ENCODE results near the gene SESN1. TPM values are rescaled to one million over a fixed set of nuclear protein-coding genes. Genes with fewer than 3 reads are reported as not detected.

The SESN1 gene
- total RNA-seq, 4 donors from 2014 or later: 32.3 to 104 (median 70.7) TPM

DNA sequence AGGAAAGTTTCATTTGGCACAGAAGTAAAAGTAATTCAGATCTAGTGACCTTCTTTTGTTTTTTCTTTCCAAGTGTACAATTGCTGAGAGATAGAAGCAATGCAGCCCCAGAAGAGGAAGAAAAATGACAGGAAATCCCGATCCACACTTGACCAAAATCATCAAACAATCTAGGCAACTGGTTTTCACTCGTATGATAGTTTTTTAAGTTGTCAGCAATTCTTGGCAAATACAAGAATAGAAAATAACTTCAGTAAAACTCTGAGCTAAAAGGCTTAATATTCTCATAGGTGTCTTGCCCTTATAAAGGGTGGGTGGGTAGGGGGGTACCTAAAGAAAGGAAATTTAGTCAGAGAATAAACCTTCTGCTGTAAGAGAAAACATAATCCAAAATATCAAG lies 36.0 kb downstream of the SESN1 start:
- H3K9me3 ChIP-seq: no peaks in the 10 kb centered on the region
- no peak for DNase-seq
- no peaks in the 10 kb centered on the region for H3K4me1 ChIP-seq
- H3K36me3 ChIP-seq: no peaks in the 10 kb centered on the region
- no peaks in the 10 kb centered on the region for H3K27me3 ChIP-seq
- no peak overlapping the region for H3K4me3 ChIP-seq
- intact Hi-C loops (cut with DNase I; ENCODE audit: low total_unique reads): no loop called here
- no peak for TF ChIP-seq POLR2A (IDR thresholded peaks at IDR 0.05)
- TF ChIP-seq, protein P1, sequence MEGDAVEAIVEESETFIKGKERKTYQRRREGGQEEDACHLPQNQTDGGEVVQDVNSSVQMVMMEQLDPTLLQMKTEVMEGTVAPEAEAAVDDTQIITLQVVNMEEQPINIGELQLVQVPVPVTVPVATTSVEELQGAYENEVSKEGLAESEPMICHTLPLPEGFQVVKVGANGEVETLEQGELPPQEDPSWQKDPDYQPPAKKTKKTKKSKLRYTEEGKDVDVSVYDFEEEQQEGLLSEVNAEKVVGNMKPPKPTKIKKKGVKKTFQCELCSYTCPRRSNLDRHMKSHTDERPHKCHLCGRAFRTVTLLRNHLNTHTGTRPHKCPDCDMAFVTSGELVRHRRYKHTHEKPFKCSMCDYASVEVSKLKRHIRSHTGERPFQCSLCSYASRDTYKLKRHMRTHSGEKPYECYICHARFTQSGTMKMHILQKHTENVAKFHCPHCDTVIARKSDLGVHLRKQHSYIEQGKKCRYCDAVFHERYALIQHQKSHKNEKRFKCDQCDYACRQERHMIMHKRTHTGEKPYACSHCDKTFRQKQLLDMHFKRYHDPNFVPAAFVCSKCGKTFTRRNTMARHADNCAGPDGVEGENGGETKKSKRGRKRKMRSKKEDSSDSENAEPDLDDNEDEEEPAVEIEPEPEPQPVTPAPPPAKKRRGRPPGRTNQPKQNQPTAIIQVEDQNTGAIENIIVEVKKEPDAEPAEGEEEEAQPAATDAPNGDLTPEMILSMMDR (IDR thresholded peaks at IDR 0.05): no peak
- H3K27ac ChIP-seq: no peak overlapping the region

DNA sequence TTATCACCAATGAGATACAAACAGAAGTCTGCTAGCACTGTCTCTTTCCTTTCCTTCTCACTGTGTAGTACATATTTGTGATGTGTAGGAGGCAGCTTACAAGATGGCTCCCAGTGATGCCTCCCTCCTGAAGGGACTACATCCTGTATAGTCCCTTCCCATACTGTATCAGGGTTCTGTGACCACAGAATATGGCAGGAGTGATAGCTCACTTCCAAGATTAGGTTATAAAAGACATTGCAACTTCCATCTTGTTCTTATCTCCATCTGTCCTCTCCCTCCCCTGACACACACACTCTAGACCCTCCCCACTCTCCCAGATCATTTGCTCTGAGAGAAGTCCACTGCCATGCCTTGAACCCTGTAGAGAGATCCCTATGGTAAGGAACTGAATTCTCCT lies 38.0 kb downstream of the SESN1 start:
- Histone ChIP-seq H3K4me3 (no peak overlapping the region), H3K9me3 (no peaks in the 10 kb centered on the region), H3K27me3 (no peaks in the 10 kb centered on the region), H3K27ac (peak overlapping the region in 1 of 2 donors; percentile 8), H3K36me3 (no peaks in the 10 kb centered on the region), H3K4me1 (no peaks in the 10 kb centered on the region)
- intact Hi-C loops (cut with DNase I; ENCODE audit: low total_unique reads): no loop called here
- TF ChIP-seq, protein P1 (IDR thresholded peaks at IDR 0.05): no peak
- no peak for TF ChIP-seq POLR2A (IDR thresholded peaks at IDR 0.05)
- DNase-seq: no peak

DNA sequence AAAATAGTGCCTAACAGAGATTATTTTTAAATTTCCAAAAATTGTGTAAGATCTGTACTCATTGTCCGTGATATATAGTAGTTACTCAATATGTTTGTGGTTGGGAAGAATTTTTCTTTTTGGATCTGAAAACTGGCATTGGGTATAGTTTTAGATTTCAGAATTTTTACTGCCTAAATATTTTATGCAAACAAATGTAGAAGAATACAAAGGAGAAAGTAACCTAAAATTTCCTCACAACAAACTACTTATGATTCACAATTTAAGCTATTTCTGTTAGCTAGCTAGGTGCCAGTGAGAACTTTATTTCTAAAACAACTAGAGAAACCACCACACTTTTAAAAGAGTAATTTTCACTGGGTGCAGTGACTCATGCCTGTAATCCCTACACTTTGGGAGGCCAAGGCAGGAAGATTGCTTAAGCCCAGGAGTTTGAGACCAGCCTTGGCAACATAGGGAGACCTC lies 38.8 kb downstream of the SESN1 start:
- H3K36me3 ChIP-seq: no peaks in the 10 kb centered on the region
- H3K4me3 ChIP-seq: no peak overlapping the region
- H3K4me1 ChIP-seq: no peaks in the 10 kb centered on the region
- DNase-seq: no peak
- TF ChIP-seq POLR2A (IDR thresholded peaks at IDR 0.05): no peak
- TF ChIP-seq, protein P1 (IDR thresholded peaks at IDR 0.05): no peak
- intact Hi-C loops (cut with DNase I; ENCODE audit: low total_unique reads): no loop called here
- H3K27ac ChIP-seq: peak overlapping the region in 1 of 2 donors; percentile 8
- H3K9me3 ChIP-seq: no peaks in the 10 kb centered on the region
- H3K27me3 ChIP-seq: no peaks in the 10 kb centered on the region

DNA sequence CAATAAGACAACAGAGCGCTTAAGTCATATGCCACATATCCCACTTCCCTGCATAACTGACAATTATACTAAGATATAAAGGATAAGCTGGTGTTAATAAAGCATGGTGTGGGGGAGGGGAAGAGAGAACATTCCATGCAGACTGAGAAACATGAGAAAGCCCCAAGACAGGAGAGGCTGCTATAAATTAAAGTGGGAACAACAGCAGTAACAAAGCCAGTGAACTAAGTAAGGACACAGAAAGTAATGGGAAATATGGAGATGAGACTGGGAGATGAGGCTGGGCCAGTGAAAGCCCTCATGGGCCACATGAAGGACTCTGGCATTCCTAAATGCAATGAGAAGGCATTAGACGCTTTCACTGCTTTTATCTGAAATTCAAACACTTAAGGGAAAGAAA lies 41.3 kb downstream of the SESN1 start:
- intact Hi-C loops (cut with DNase I; ENCODE audit: low total_unique reads): no loop called here
- no peaks in the 10 kb centered on the region for H3K27me3 ChIP-seq
- no peaks in the 10 kb centered on the region for H3K4me1 ChIP-seq
- H3K36me3 ChIP-seq: no peaks in the 10 kb centered on the region
- no peak for TF ChIP-seq POLR2A (IDR thresholded peaks at IDR 0.05)
- TF ChIP-seq, protein P1 (IDR thresholded peaks at IDR 0.05): no peak
- no peak overlapping the region for H3K4me3 ChIP-seq
- DNase-seq: no peak
- H3K27ac ChIP-seq: no peak overlapping the region
- H3K9me3 ChIP-seq: no peaks in the 10 kb centered on the region

DNA sequence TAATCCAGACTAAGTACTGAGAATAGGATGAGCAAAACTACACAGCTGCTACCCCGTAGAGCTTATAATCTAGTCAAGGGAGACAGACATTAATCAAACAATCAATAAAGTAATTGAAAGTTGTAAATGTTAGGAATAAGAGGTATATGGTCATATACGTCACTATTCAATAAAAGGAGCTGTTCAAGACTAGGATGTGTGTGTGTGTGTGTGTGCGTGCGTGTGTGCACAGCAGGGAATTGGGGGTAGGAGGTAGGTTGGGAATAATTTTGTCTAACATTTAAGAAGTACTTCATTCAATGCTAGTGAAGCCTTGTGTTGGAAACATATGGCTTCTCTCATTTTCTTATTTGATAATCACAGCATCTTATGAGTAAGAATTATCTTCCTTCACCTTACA lies 41.8 kb downstream of the SESN1 start:
- no peaks in the 10 kb centered on the region for H3K36me3 ChIP-seq
- no peaks in the 10 kb centered on the region for H3K27me3 ChIP-seq
- H3K4me3 ChIP-seq: no peak overlapping the region
- no peak for DNase-seq
- no peaks in the 10 kb centered on the region for H3K9me3 ChIP-seq
- no peak overlapping the region for H3K27ac ChIP-seq
- intact Hi-C loops (cut with DNase I; ENCODE audit: low total_unique reads): no loop called here
- no peaks in the 10 kb centered on the region for H3K4me1 ChIP-seq
- no peak for TF ChIP-seq POLR2A (IDR thresholded peaks at IDR 0.05)
